ENCODE results near the gene PRRC2A. TPM values are rescaled to one million over a fixed set of nuclear protein-coding genes. Genes with fewer than 3 reads are reported as not detected.

Gene PRRC2A
- polyA plus RNA-seq, 1 donor from 2014 or later, result 14.3 TPM

DNA sequence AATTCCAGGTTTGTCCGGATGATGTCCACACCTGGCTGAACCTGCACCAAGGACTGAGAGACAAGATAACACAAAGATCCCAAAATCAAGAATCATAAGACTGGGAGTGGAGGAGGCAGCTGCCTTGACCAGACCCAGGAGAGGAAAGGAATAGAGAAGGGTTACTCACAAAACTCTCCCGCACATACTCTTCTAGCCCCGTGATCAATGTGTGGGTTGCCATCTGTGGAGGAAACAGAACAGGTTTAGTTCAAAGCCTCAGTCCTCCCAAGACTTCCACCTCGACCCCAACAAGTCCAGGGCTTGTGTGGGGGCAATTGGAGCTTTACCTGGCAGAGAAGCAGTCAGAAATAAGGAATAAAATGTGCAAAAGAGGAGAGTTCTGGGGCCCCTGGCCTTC is 20.9 kb downstream of the PRRC2A start:
- no peak overlapping the region for H3K27ac Mint-ChIP-seq
- peaks cover 3% of the 10 kb centered on the region for H3K36me3 Mint-ChIP-seq

DNA sequence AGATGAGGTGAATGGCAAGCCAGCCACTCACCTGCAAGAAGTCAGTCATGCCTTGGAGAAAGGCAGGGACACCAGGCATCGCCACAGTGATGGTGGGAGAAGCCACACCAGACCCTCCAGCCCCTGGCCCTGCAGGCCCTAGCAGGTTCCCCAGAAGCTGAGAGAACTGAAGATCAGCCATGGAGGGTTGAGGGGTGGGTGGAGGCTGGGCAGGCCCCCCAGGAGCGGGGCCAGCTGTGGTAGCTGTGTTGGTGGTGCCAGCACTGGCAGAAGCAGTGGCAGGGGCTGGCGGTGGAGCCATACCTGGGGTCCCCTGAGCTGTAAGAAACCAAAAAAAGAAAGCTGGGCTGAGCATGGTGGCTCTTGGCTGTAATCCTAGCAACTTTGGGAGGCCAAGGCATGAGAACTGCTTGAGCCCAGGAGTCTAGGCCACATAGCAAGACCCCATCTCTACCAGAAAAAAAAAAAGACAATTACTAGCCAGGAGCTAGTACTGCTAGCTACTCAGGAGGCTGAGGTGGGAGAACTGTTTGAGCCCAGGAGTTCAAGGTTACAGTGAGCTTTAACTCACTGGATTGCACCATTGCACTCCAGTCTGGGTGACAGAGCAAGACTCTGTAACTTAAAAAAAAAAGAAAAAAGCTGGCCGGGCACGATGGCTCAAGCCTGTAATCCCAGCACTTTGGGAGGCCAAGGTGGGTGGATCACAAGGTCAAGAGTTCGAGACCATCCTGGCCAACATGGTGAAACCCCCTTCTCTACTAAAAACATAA is 22.5 kb downstream of the PRRC2A start:
- Mint-ChIP-seq H3K36me3 (peaks cover 3% of the 10 kb centered on the region), H3K9me3 (no peaks in the 10 kb centered on the region), H3K27me3 (no peaks in the 10 kb centered on the region), H3K27ac (no peak overlapping the region), H3K4me3 (no peak overlapping the region), H3K4me1 (no peaks in the 10 kb centered on the region)

More for the DNA sequence above, 20.9 kb downstream of the PRRC2A start:
- no peaks in the 10 kb centered on the region for H3K9me3 Mint-ChIP-seq
- H3K4me1 Mint-ChIP-seq, result no peaks in the 10 kb centered on the region
- H3K4me3 Mint-ChIP-seq, result no peak overlapping the region
- H3K27me3 Mint-ChIP-seq, result no peaks in the 10 kb centered on the region

DNA sequence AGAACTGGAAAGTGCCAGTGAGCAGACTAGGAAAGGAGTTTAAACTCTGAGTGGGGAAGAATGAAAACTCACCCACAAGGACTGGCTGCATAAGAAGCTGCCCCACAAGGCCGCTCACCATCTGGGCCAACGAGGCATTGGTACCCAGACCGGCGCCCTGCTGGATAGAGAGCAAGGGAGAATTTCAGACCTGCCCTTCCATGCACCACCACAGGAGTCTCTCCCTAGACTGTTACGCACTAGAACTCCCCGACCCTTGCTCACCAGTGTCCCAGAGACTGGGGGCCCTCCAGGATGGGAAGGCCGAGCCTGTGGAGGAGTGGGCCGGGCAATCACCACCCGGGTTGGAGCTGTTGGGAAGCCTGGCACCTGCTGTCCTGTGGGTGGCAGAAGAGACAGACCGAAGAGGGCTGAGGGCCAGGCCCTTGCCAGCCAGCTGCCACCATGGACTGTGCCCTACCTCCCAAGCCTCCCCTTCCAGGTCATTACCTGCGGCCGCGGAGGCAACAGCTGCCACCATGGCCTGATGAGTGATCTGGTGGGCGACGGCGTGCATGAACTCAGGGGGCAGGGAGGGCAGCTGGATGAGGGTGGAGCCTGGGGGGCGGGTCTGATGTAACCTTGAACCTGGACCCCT is 23.4 kb downstream of the PRRC2A start:
- H3K36me3 Mint-ChIP-seq, result peaks cover 3% of the 10 kb centered on the region

DNA sequence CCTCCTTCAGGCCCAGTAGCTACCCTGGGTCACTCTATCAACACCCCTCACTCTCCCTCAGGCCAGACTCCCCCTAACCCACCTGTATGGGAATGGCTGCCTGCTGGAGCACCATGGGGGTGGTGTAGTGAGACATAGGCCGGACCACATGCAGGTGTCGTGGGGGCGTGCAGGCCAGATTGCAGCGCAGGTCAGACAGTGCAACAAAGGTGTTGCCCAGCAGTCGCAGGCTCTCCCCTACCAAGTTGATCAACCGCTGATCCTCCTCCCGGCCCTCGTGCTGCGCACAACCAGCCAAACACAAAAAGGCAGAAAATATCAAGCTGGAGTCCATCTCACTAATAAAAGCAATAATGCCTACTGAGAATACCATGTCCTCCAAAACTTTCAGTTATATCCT is 24.8 kb downstream of the PRRC2A start:
- no peaks in the 10 kb centered on the region for H3K27me3 Mint-ChIP-seq
- H3K27ac Mint-ChIP-seq, result peak overlapping the region in 1 of 3 donors; percentile 72
- peaks cover 3% of the 10 kb centered on the region for H3K36me3 Mint-ChIP-seq
- H3K4me3 Mint-ChIP-seq, result peak overlapping the region in 2 of 4 donors; percentile 19 to 70
- H3K4me1 Mint-ChIP-seq, result peaks cover 2 to 5% (median 5%) of the 10 kb centered on the region in 3 donors
- no peaks in the 10 kb centered on the region for H3K9me3 Mint-ChIP-seq

More for the DNA sequence above, 23.4 kb downstream of the PRRC2A start:
- Mint-ChIP-seq H3K9me3 (no peaks in the 10 kb centered on the region), H3K4me1 (no peaks in the 10 kb centered on the region), H3K4me3 (no peak overlapping the region), H3K27me3 (no peaks in the 10 kb centered on the region), H3K27ac (no peak overlapping the region)

DNA sequence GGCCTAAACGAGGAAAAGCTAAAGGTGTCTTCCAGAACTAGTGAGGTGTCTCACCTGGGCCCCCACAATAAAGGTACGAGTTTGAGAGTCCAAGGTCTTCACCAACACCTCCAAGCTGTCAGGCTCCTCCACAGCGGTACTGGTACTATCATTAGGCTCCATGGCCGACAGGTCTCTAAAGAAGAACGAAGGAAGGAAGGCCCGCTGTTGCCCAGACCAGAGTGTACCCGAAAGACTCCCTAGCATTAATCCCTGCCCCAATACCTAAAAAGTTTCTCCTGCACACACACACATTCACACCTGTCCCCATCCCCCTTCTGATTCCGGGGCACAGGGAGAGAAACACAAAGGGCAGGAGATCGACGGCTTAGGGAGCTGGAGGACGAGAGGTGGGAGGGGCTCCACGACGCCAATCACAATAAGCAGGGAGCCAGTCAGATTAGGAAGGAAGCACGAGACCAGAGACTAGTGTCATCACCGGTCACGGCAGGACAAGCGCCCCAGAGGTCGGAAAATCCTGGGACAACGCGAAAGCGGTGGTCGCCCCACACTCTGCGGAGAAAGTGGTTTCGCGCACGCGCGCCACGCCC is 31.2 kb downstream of the PRRC2A start:
- H3K4me3 Mint-ChIP-seq, result peak overlapping the region; percentile 94 to 98 (median 97)
- H3K4me1 Mint-ChIP-seq, result peaks cover 18 to 30% (median 23%) of the 10 kb centered on the region in 3 donors
- H3K9me3 Mint-ChIP-seq, result no peaks in the 10 kb centered on the region
- no peaks in the 10 kb centered on the region for H3K27me3 Mint-ChIP-seq
- H3K27ac Mint-ChIP-seq, result peak overlapping the region; percentile 98 to 100 (median 100)
- H3K36me3 Mint-ChIP-seq, result peaks cover 7% of the 10 kb centered on the region

DNA sequence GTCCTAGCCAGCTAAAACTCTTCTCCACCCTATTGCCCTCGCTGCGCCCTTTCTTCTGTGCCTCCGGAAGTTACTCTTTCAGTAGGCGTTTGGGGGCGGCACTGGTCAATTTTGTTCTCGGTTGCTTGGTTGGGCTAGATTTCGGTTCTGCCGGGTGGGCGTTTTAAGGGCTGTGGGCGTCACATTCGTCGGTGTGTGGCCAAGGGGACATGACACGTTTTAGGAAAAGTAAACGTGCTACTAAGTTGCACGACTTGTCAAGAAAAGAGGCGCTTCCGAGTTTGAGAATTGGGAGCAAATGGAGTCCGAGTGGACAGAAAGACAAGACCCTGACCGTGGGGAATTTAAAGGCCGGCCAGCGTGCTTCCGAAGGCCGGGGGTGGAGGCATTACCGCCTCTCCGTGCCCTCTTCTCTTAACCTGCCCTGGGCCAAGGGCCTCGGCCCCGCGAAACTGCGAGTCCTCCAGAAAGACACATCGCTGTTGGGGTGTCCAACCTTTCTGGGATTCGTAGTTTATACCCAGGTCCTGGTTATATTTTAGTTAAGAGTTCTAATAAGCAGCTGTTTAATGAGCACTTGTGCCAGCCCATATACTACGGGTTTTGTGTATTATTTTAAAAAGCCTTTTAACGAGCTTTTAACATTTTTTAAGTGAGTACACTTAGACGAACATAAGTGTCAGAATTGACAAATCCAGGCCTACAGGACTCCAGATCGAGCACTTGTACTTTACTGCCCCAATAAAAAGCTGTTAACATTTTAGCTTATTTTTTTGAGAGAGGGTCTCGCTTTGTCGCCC is 32.6 kb downstream of the PRRC2A start:
- H3K36me3 Mint-ChIP-seq, result peaks cover 8% of the 10 kb centered on the region
- H3K9me3 Mint-ChIP-seq, result no peaks in the 10 kb centered on the region
- peak overlapping the region; percentile 98 to 100 (median 100) for H3K27ac Mint-ChIP-seq
- peak overlapping the region; percentile 94 to 98 (median 97) for H3K4me3 Mint-ChIP-seq
- peaks cover 26 to 37% (median 32%) of the 10 kb centered on the region in 3 donors for H3K4me1 Mint-ChIP-seq
- no peaks in the 10 kb centered on the region for H3K27me3 Mint-ChIP-seq

DNA sequence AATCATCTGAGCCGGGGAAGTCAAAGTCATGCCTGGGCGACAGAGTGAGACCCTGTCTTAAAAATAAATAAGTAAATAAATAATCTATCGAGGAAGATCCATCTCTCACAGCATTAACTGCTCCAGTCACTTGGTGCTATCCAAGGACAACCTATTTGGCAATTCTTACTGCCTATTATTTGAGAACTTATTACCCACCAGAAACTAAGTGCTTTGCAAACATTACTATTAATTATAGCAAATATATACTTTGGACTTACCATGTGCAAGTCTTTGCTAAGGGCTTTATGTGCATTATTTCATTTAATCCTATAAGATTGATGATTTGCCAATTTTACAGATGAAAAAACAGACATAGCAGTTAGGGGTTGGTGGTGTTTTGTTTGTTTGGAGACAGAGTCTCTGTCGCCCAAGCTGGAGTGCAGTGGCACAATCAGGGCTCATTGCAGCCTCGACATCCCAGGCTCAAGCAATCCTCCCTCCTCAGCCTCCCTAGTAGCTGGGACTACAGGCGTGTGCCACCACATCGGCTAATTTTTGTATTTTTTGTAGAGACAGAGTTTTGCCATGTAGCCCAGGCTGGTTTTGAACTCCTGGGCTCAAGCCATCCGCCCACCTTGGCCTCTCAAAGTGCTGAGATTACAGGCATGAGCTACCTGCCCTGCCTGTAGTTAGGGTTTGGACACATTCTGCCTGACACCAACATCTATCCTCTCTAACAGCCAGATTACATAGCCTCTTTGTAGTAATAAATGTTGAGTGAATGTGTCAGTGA is 34.2 kb downstream of the PRRC2A start:
- H3K4me3 Mint-ChIP-seq, result peak overlapping the region in 2 of 4 donors; percentile 53 to 93
- peak overlapping the region in 2 of 3 donors; percentile 77 to 78 for H3K27ac Mint-ChIP-seq
- H3K36me3 Mint-ChIP-seq, result peaks cover 9% of the 10 kb centered on the region
- peaks cover 38 to 43% (median 39%) of the 10 kb centered on the region in 3 donors for H3K4me1 Mint-ChIP-seq
- no peaks in the 10 kb centered on the region for H3K9me3 Mint-ChIP-seq
- H3K27me3 Mint-ChIP-seq, result no peaks in the 10 kb centered on the region

DNA sequence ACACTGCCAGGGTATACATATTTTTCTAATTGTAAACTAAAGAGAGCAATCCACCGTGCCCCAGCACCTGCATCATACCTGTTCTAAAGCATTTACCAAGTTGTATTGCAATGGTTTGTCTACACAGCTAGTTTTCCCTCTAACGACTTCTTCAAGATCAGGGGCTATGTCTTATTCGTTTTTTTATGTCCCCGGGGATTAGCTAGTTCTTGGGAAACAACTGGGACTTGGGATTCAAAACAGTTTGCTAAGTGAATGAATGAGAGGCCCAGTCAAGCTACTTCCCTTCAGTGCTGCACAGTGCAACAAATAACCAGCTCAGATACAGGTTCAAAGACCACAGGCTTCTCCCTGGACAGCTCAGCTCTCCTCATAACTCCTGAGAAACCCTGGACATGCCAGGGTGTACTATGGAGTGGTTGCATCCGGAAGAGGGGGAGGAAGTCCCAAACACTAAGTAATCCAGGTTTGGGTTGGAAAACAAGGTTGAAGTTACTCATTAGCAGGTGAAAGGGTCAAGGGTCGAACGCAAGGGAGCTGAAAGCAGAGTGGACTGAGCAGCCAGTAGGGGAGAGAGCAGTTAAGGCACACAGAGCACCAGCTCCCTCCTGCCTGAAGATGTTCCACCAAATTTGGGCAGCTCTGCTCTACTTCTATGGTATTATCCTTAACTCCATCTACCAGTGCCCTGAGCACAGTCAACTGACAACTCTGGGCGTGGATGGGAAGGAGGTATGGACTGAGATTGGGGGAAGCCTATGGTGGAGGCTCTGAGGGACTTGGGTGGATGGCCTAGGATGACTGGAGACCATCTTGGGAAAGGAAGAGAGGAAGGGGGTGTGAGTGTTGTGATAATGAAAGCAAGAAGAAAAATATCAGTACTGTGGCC is 35.1 kb downstream of the PRRC2A start, which contains the start of gene APOM:
TSS of gene APOM (plus strand) at position 546 of the 889 bp plus-strand sequence. CDS start at position 619, 73 bp downstream.
- H3K27me3 Mint-ChIP-seq, result no peaks in the 10 kb centered on the region
- H3K36me3 Mint-ChIP-seq, result peaks cover 11% of the 10 kb centered on the region
- H3K27ac Mint-ChIP-seq, result peak within 1 kb of the TSS; percentile 71 to 78 (median 77)
- peak within 1 kb of the TSS; percentile 44 to 93 (median 57) for H3K4me3 Mint-ChIP-seq
- H3K4me1 Mint-ChIP-seq, result peaks cover 37 to 44% (median 43%) of the 10 kb centered on the region in 3 donors
- H3K9me3 Mint-ChIP-seq, result no peaks in the 10 kb centered on the region

DNA sequence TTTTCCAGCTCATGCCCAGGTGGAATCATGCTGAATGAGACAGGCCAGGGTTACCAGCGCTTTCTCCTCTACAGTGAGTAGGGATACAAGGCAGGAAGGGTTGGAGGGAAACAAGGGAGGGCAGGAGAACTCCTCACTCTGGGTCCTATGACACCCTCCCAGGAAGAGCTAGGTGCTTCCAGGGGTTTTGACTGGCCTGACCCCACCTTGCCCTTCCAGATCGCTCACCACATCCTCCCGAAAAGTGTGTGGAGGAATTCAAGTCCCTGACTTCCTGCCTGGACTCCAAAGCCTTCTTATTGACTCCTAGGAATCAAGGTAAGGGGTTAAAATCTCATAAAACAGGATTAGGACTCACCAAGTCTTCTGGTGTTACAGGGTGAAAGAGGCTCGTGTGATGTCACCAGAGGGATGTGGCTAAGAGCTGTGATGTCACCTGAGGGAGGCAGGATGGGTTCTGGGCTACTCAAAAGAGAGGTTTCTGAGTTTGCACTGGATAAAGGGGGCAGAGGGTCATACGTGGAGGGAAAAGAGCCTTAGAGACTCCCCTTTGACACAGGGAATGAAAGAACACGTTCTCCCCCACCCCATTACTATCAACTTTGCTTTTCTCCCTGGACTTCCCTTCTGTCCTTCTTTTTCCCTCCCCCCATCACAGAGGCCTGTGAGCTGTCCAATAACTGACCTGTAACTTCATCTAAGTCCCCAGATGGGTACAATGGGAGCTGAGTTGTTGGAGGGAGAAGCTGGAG is 37.1 kb downstream of the PRRC2A start:
- no peaks in the 10 kb centered on the region for H3K9me3 Mint-ChIP-seq
- H3K4me1 Mint-ChIP-seq, result peaks cover 30 to 44% (median 36%) of the 10 kb centered on the region in 3 donors
- H3K4me3 Mint-ChIP-seq, result peak overlapping the region in 3 of 4 donors; percentile 74 to 93 (median 84)

DNA sequence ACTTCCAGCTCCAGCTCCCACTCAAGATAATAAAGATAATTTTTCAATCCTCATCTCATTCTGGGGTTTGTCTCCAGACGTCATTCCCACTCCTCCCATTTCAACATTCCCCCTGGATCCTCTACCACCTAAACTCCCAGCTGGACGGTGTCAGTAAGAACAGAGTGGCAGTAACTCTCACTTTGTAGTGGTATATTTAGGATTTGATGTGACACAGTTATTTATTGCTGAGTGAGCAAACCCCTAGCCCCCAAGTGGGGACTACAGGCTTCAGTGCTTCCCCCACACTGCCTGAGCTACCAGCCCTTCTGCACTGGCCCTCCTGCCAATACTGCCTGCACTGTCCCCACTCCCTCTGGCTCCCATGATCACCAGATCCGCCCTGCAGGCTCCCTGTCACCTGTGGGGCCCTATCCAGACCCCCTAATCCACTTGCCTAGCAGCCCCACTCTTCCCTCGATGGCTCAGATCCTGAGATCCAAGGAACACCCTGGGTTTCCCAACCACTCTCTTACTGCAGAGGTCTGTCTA is 37.7 kb downstream of the PRRC2A start:
- Mint-ChIP-seq H3K4me1 (peaks cover 26 to 42% (median 35%) of the 10 kb centered on the region in 3 donors), H3K27ac (peak overlapping the region in 1 of 3 donors; percentile 59), H3K4me3 (peak overlapping the region; percentile 44 to 93 (median 74)), H3K36me3 (peaks cover 6% of the 10 kb centered on the region), H3K9me3 (no peaks in the 10 kb centered on the region), H3K27me3 (no peaks in the 10 kb centered on the region)

More for the DNA sequence above, 37.1 kb downstream of the PRRC2A start:
- Mint-ChIP-seq H3K36me3 (peaks cover 6% of the 10 kb centered on the region), H3K27me3 (no peaks in the 10 kb centered on the region), H3K27ac (peak overlapping the region in 1 of 3 donors; percentile 78)

DNA sequence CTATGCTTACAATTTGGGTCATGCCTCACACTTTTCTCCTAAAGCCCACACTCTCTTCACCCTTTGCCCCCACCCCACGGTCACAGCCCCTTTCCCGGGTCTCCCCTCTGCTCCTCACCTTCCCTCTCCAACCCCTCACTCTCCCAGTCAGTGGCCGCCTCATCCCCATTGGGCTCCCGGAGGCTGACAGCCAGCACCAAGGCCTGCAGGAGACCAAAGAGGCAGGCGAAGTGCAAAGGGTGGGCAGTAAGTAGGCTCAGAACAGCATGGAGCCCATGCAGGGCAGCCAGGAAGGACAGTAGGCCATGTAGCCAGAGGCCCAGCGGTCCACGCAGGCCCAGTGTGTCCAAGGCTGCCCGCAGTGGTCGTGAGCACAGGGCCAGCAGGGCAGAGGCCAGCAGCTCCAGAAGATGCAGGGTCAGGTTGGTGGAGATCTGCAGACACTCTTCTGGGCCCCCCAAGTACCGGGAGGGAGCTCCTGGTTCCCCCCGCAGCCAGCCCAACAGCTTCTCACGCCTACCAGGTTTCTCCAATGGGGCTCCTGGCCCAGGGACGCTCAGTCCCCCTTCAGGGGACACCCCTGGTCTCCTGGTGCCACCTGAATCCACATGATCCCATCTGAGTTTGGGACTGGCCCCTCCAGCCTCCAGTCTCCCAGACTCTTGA is 38.6 kb downstream of the PRRC2A start:
- peak overlapping the region; percentile 70 to 96 (median 92) for H3K4me3 Mint-ChIP-seq
- peak overlapping the region; percentile 16 to 90 (median 84) for H3K27ac Mint-ChIP-seq
- H3K27me3 Mint-ChIP-seq, result no peaks in the 10 kb centered on the region
- H3K4me1 Mint-ChIP-seq, result peaks cover 30 to 51% (median 44%) of the 10 kb centered on the region in 3 donors
- H3K36me3 Mint-ChIP-seq, result peaks cover 6% of the 10 kb centered on the region
- H3K9me3 Mint-ChIP-seq, result no peaks in the 10 kb centered on the region
